IMR-90 (cell line): ENCODE data around the gene ALDH3A2. TPM values are rescaled to one million over a fixed set of nuclear protein-coding genes. Genes with fewer than 3 reads are reported as not detected.

Experiments
- ATAC-seq: fragments of 200-7000 bp; cut with Tn5 transposase; 2 replicates; pipeline ENCODE4 v1.9.1; 2020; ENCODE audit warnings: low read depth, mild to moderate bottlenecking, moderate library complexity
- BruUV-seq: library from RNA; stranded (reverse); fragments of 400-500 nt; replicated peaks from 2 replicates; lab custom pipeline; 2021; lab: Mats Ljungman, UMichigan
- CTCF ChIA-PET: fragments of 300-600 bp; formaldehyde crosslinking; extraction: SDS; loops from one replicate; lab custom pipeline; 2021; ENCODE audit warnings: antibody characterized with exemption; lab: Yijun Ruan, JAX
- POLR2A ChIA-PET: fragments of 300-600 bp; sonication (Branson Sonifier 250); formaldehyde crosslinking; loops from one replicate; lab custom pipeline; 2022; ENCODE audit warnings: antibody characterized with exemption; ENCODE audit not compliant: unreplicated experiment; lab: Charles Lee
- DNase-seq: peaks from one replicate; pipeline ENCODE4 v3.0.0; 2013
- H2AFZ ChIP-seq: replicated peaks from 2 replicates; pipeline ENCODE3; 2013; ENCODE audit warnings: low read length, mild to moderate bottlenecking; ENCODE audit not compliant: poor library complexity
- H2AK5ac ChIP-seq: 2 replicates; pipeline ENCODE4 v1.6.1; 2013; ENCODE audit warnings: low read depth, low read length, inconsistent platforms
- H2AK9ac ChIP-seq: replicated peaks from 2 replicates; pipeline ENCODE3; 2013; ENCODE audit warnings: mild to moderate bottlenecking, low read depth, low read length, moderate library complexity; ENCODE audit not compliant: poor library complexity
- H2BK120ac ChIP-seq: 2 replicates; pipeline ENCODE4 v1.6.1; 2013; ENCODE audit warnings: low read depth, low read length, inconsistent platforms
- H2BK15ac ChIP-seq: 3 replicates; pipeline ENCODE4 v1.6.1; 2013; ENCODE audit warnings: low read depth, low read length, inconsistent platforms
- H2BK20ac ChIP-seq: 2 replicates; pipeline ENCODE4 v1.6.1; 2013; ENCODE audit warnings: low read depth, mild to moderate bottlenecking, inconsistent platforms, low read length, moderate library complexity
- H2BK5ac ChIP-seq: 2 replicates; pipeline ENCODE4 v1.6.1; 2013; ENCODE audit warnings: mild to moderate bottlenecking, low read depth, low read length, inconsistent platforms; ENCODE audit not compliant: poor library complexity, severe bottlenecking
- H3K14ac ChIP-seq: replicated peaks from 2 replicates; pipeline ENCODE4 v1.6.1; 2013; ENCODE audit warnings: low read depth, low read length, inconsistent platforms
- H3K18ac ChIP-seq: 2 replicates; pipeline ENCODE4 v1.6.1; 2013; ENCODE audit warnings: low read depth, low read length, control low read depth
- H3K23ac ChIP-seq: 2 replicates; pipeline ENCODE4 v1.6.1; 2013; ENCODE audit warnings: low read depth, low read length, inconsistent platforms
- H3K27ac ChIP-seq: 2 replicates; pipeline ENCODE4 v1.5.1; 2013; ENCODE audit warnings: mild to moderate bottlenecking, control low read depth, low read length; ENCODE audit not compliant: insufficient read depth
- H3K27me3 ChIP-seq: 2 replicates; pipeline ENCODE4 v1.6.1; 2013; ENCODE audit warnings: low read length; ENCODE audit not compliant: control insufficient read depth, insufficient read depth
- H3K36me3 ChIP-seq: 2 replicates; pipeline ENCODE4 v1.6.1; 2013; ENCODE audit warnings: low read length, mixed read lengths; ENCODE audit not compliant: control insufficient read depth, insufficient read depth
- H3K4ac ChIP-seq: 2 replicates; pipeline ENCODE4 v1.6.1; 2013; ENCODE audit warnings: low read depth, low read length, inconsistent platforms
- H3K4me1 ChIP-seq: 2 replicates; pipeline ENCODE4 v1.6.1; 2013; ENCODE audit warnings: low read length, mixed read lengths; ENCODE audit not compliant: control insufficient read depth, insufficient read depth
- H3K4me2 ChIP-seq: 2 replicates; pipeline ENCODE4 v1.6.1; 2013; ENCODE audit warnings: low read depth, mild to moderate bottlenecking, control low read depth, low read length, moderate library complexity
- H3K4me3 ChIP-seq: 2 replicates; pipeline ENCODE4 v1.5.1; 2013; ENCODE audit warnings: low read depth, mild to moderate bottlenecking, control low read depth, low read length, moderate library complexity; ENCODE audit not compliant: insufficient read depth
- H3K56ac ChIP-seq: 2 replicates; pipeline ENCODE4 v1.6.1; 2013; ENCODE audit warnings: low read length, inconsistent platforms; ENCODE audit not compliant: insufficient read depth; ENCODE audit errors: extremely low read depth
- H3K79me1 ChIP-seq, 2 experiments: 2 replicates each; pipeline ENCODE4 v1.6.1; 2013; ENCODE audit warnings: low read length in 2 of 2, inconsistent platforms in 1 of 2, low read depth in 1 of 2
- H3K9ac ChIP-seq: 2 replicates; pipeline ENCODE4 v1.6.1; 2013; ENCODE audit warnings: low read depth, low read length, control low read depth
- H3K9me1 ChIP-seq: 2 replicates; pipeline ENCODE4 v1.6.1; 2013; ENCODE audit warnings: low read length, inconsistent platforms; ENCODE audit not compliant: insufficient read depth
- H3K9me3 ChIP-seq: 2 replicates; pipeline ENCODE4 v1.6.1; 2013; ENCODE audit warnings: low read length; ENCODE audit not compliant: control insufficient read depth, insufficient read depth
- H4K20me1 ChIP-seq: 2 replicates; pipeline ENCODE4 v1.6.1; 2013; ENCODE audit warnings: low read length, inconsistent platforms; ENCODE audit not compliant: insufficient read depth
- H4K5ac ChIP-seq: 2 replicates; pipeline ENCODE4 v1.6.1; 2013; ENCODE audit warnings: mild to moderate bottlenecking, low read depth, low read length, control low read depth
- H4K8ac ChIP-seq, 2 experiments: 2 replicates each; pipeline ENCODE4 v1.6.1; 2013; ENCODE audit warnings: low read depth in 2 of 2, low read length in 2 of 2, control low read depth in 1 of 2, inconsistent platforms in 1 of 2
- H4K91ac ChIP-seq: 2 replicates; pipeline ENCODE4 v1.6.1; 2013; ENCODE audit warnings: low read depth, low read length, inconsistent platforms; ENCODE audit not compliant: insufficient read depth
- CEBPB ChIP-seq: IDR thresholded peaks from 2 replicates; pipeline ENCODE4 v1.6.1; 2012; ENCODE audit warnings: low read depth, low read length, improper control_type of control experiment
- CHD1 ChIP-seq: IDR thresholded peaks from 2 replicates; pipeline ENCODE4 v1.6.1; 2012; ENCODE audit warnings: low read depth, low read length, improper control_type of control experiment
- CTCF ChIP-seq: conservative IDR thresholded peaks from 2 replicates; pipeline ENCODE4 v1.5.1; 2012; ENCODE audit warnings: mild to moderate bottlenecking, low read depth, low read length, improper control_type of control experiment
- FOS ChIP-seq: fragments of 150-350 bp; IDR thresholded peaks from 2 replicates; pipeline ENCODE4 v1.6.1; 2016; ENCODE audit warnings: low read depth, low read length
- MAZ ChIP-seq: IDR thresholded peaks from 2 replicates; pipeline ENCODE4 v1.6.1; 2012; ENCODE audit warnings: low read depth, mild to moderate bottlenecking, low read length, improper control_type of control experiment, moderate library complexity, borderline replicate concordance
- RAD21 ChIP-seq: IDR thresholded peaks from 2 replicates; pipeline ENCODE4 v1.6.1; 2012; ENCODE audit warnings: low read length, improper control_type of control experiment
- SMC3 ChIP-seq: fragments of 150-350 bp; IDR thresholded peaks from 2 replicates; pipeline ENCODE4 v1.6.1; 2016; ENCODE audit warnings: low read depth, mild to moderate bottlenecking, antibody characterized with exemption, low read length, moderate library complexity
- WGBS, 2 experiments: methylation state at CpG; one replicate each; pipeline versions ENCODE4 v1.1.5 to v1.1.7; 2013; ENCODE audit warnings: missing lambda C conversion rate in 2 of 2; ENCODE audit not compliant: insufficient read length in 1 of 2; ENCODE audit errors: extremely low coverage in 2 of 2; 5-methylcytosine and 5-hydroxymethylcytosine counted together
- dilution Hi-C: fragments of 300-500 bp; cut with HindIII; formaldehyde crosslinking; loops from one replicate; pipeline ENCODE4 v1.14.3; 2018; ENCODE audit warnings: low sequenced_read_pairs; ENCODE audit not compliant: unreplicated experiment
- in situ Hi-C: fragments of 300-500 bp; cut with MboI; formaldehyde crosslinking; loops from 3 replicates; pipeline ENCODE4 v1.14.3; 2019; ENCODE audit warnings: low sequenced_read_pairs, inconsistent platforms, mixed read lengths
- intact Hi-C: fragments of 100-400 bp; cut with micrococcal nuclease; formaldehyde crosslinking; loops from 2 replicates; pipeline ENCODE4 v1.10.0; 2022
- polyA plus RNA-seq, 3 experiments: library from polyadenylated mRNA; depleted of rRNA; stranded (reverse); fragments of >200 nt; gene quantifications; 2 replicates each; pipeline ENCODE4 v1.2.3, GENCODE V29; 2012; ENCODE audit warnings: low replicate concordance in 1 of 3
- total RNA-seq: library from RNA; depleted of rRNA; stranded (reverse); fragments of >200 nt; gene quantifications from 2 replicates; pipeline ENCODE4 v1.2.3, GENCODE V29; 2012

Gene ALDH3A2
- total and polyA plus RNA-seq, 2 of the 4 experiments (the other 2 are of a cell fraction), result 4.0 to 7.9 TPM

GRCh38 chr17:19672009-19672750 is 23.6 kb downstream of the ALDH3A2 start:
- dilution Hi-C loops (no loop called here), in situ Hi-C loops (no loop called here), intact Hi-C loops (loop anchor here (5.0 kb wide), 1 partner anchor 310 kb away; the partner anchor contains the start of gene B9D1)
- H3K18ac ChIP-seq, result no peak overlapping the region
- POLR2A ChIA-PET, result no interaction called here
- H2BK20ac ChIP-seq, result no peak overlapping the region
- H3K4me3 ChIP-seq, result no peak overlapping the region
- no peak overlapping the region for H2BK15ac ChIP-seq
- no peak overlapping the region for H2AK5ac ChIP-seq
- no peak overlapping the region for H4K5ac ChIP-seq
- H3K9me1 ChIP-seq, result no peaks in the 10 kb centered on the region
- no peak overlapping the region for H3K56ac ChIP-seq
- no peak overlapping the region for H3K27ac ChIP-seq
- no peaks in the 10 kb centered on the region for H3K36me3 ChIP-seq
- H3K4ac ChIP-seq, result no peak overlapping the region
- H3K27me3 ChIP-seq, result peaks cover 2% of the 10 kb centered on the region; the same call in 1 of the 2 replicates
- CTCF ChIA-PET, result interaction anchor here (0.9 to 1.1 kb wide), 2 partner anchors 12 to 159 kb away, joined by 3 read pairs; no protein-coding TSS in a partner anchor
- no peak overlapping the region for H2BK5ac ChIP-seq
- no peaks in the 10 kb centered on the region for H3K79me1 ChIP-seq
- H3K23ac ChIP-seq, result no peak overlapping the region
- no peak; the same call in 1 of the 2 replicates for ATAC-seq
- H3K14ac ChIP-seq, result no peak overlapping the region
- no peak overlapping the region for H4K8ac ChIP-seq
- no peaks in the 10 kb centered on the region for H3K9me3 ChIP-seq
- BruUV-seq, result no TSS peak
- H3K4me2 ChIP-seq, result no peak overlapping the region
- WGBS, 2 experiments, result 45% methylated on average over 1 of the region's 5 CpGs; no CpG with 5 or more reads in 1 of the 2 experiments
- H3K9ac ChIP-seq, result no peak overlapping the region
- no peak overlapping the region for H2BK120ac ChIP-seq
- H3K4me1 ChIP-seq, result no peaks in the 10 kb centered on the region
- no peak overlapping the region for H4K91ac ChIP-seq
- H2AFZ ChIP-seq, result no peak overlapping the region
- H2AK9ac ChIP-seq, result no peak overlapping the region
- TF ChIP-seq MAZ, result no peak
- TF ChIP-seq CHD1, result no peak
- peak; percentile 37 for TF ChIP-seq RAD21
- TF ChIP-seq CTCF, result peak; percentile 37
- no peak for TF ChIP-seq FOS
- peak; percentile 44; the same call in 1 of the 2 replicates for TF ChIP-seq SMC3
- no peak for TF ChIP-seq CEBPB
- DNase-seq, result peak; percentile 8
- H4K20me1 ChIP-seq, result no peaks in the 10 kb centered on the region
